HEK293T (cell line): Measurements from ENCODE around the gene MAD2L1BP.
A peak's percentile ranks its signal among the peaks of the same experiment; 100 is the strongest.

Experiments used
- CTCF ChIA-PET: fragments of 350-600 bp; formaldehyde crosslinking; extraction: SDS; loops from one replicate; lab custom pipeline; 2021; ENCODE audit warnings: antibody characterized with exemption, inconsistent platforms; lab: Yijun Ruan, JAX
- POLR2A ChIA-PET: fragments of 350-600 bp; formaldehyde crosslinking; extraction: SDS; loops from one replicate; lab custom pipeline; 2020; ENCODE audit warnings: antibody characterized with exemption, inconsistent platforms; lab: Yijun Ruan, JAX
- DNase-seq: peaks from one replicate; pipeline ENCODE4 v3.0.0; 2012; ENCODE audit warnings: mixed read lengths; ENCODE audit errors: extremely low spot score
- ARNT ChIP-seq: fragments of 450-650 bp; IDR thresholded peaks from 2 replicates; pipeline ENCODE4 v1.6.1; 2017; ENCODE audit warnings: mild to moderate bottlenecking
- BHLHE40 ChIP-seq: fragments of 450-650 bp; IDR thresholded peaks from 2 replicates; pipeline ENCODE4 v1.6.1; 2016; ENCODE audit warnings: mild to moderate bottlenecking, moderate library complexity, borderline replicate concordance
- CTBP1 ChIP-seq: fragments of 450-650 bp; IDR thresholded peaks from 2 replicates; pipeline ENCODE4 v1.6.1; 2016; ENCODE audit warnings: borderline replicate concordance
- ELF4 ChIP-seq: fragments of 450-650 bp; IDR thresholded peaks from 2 replicates; pipeline ENCODE4 v1.6.1; 2017; ENCODE audit warnings: antibody characterized with exemption
- FOXA1 ChIP-seq: fragments of 450-650 bp; IDR thresholded peaks from 2 replicates; pipeline ENCODE4 v1.6.1; 2016; ENCODE audit warnings: mild to moderate bottlenecking
- FOXK2 ChIP-seq: fragments of 450-650 bp; IDR thresholded peaks from 2 replicates; pipeline ENCODE4 v1.6.1; 2016; ENCODE audit warnings: mild to moderate bottlenecking
- FOXM1 ChIP-seq: fragments of 450-650 bp; IDR thresholded peaks from 2 replicates; pipeline ENCODE4 v1.6.1; 2017; ENCODE audit warnings: mild to moderate bottlenecking, borderline replicate concordance
- HDGF ChIP-seq: fragments of 450-650 bp; IDR thresholded peaks from 2 replicates; pipeline ENCODE4 v1.6.1; 2017; ENCODE audit warnings: antibody characterized with exemption, borderline replicate concordance
- L3MBTL2 ChIP-seq: fragments of 450-650 bp; conservative IDR thresholded peaks from 2 replicates; pipeline ENCODE4 v1.6.1; 2016; ENCODE audit warnings: mild to moderate bottlenecking
- LEF1 ChIP-seq: fragments of 450-650 bp; IDR thresholded peaks from 2 replicates; pipeline ENCODE4 v1.6.1; 2017; ENCODE audit warnings: mild to moderate bottlenecking, borderline replicate concordance
- NFRKB ChIP-seq: fragments of 450-650 bp; IDR thresholded peaks from 2 replicates; pipeline ENCODE4 v1.6.1; 2016; ENCODE audit warnings: mild to moderate bottlenecking, moderate library complexity
- PKNOX1 ChIP-seq: fragments of 450-650 bp; IDR thresholded peaks from 2 replicates; pipeline ENCODE4 v1.6.1; 2016
- SP1 ChIP-seq: fragments of 450-650 bp; IDR thresholded peaks from 2 replicates; pipeline ENCODE4 v1.6.1; 2017
- SUZ12 ChIP-seq: fragments of 450-650 bp; IDR thresholded peaks from 2 replicates; pipeline ENCODE4 v1.6.1; 2016; ENCODE audit warnings: mild to moderate bottlenecking
- TARDBP ChIP-seq: fragments of 450-650 bp; IDR thresholded peaks from 2 replicates; pipeline ENCODE4 v1.6.1; 2016
- ZNF384 ChIP-seq: fragments of 450-650 bp; IDR thresholded peaks from 2 replicates; pipeline ENCODE4 v1.6.1; 2016

Gene MAD2L1BP

GRCh38 chr6:43667245-43668150 is 31.9 kb downstream of the MAD2L1BP start:
- DNase-seq, result peak; percentile 86
- ChIA-PET CTCF (interaction anchor here (0.5 to 3.7 kb wide), 18 partner anchors 11 to 411 kb away, joined by 3 to 14 read pairs (median 3); partner anchors contain the start of genes RSPH9 and VEGFA), POLR2A (interaction anchor here (0.7 to 3.4 kb wide), 5 partner anchors 29 to 40 kb away, joined by 3 to 13 read pairs (median 4); partner anchors contain the start of genes GTPBP2 and MAD2L1BP)
- no peak for TF ChIP-seq LEF1
- TF ChIP-seq SP1, result no peak
- no peak for TF ChIP-seq CTBP1
- no peak for TF ChIP-seq ZNF384
- no peak for TF ChIP-seq FOXA1
- no peak for TF ChIP-seq TARDBP
- TF ChIP-seq L3MBTL2, result no peak
- no peak for TF ChIP-seq FOXK2
- TF ChIP-seq ELF4, result no peak
- TF ChIP-seq NFRKB, result no peak
- no peak for TF ChIP-seq PKNOX1

GRCh38 chr6:43668151-43669028 is 32.8 kb downstream of the MAD2L1BP start:
- CTCF ChIA-PET, result interaction anchor here (0.5 to 3.7 kb wide), 12 partner anchors 11 to 410 kb away, joined by 3 to 14 read pairs (median 3); partner anchors contain the start of gene VEGFA
- no peak for TF ChIP-seq ARNT
- TF ChIP-seq FOXM1, result no peak
- no peak for TF ChIP-seq SUZ12
- TF ChIP-seq BHLHE40, result no peak
- no peak for TF ChIP-seq LEF1
- no peak for TF ChIP-seq CTBP1
- TF ChIP-seq ZNF384, result no peak
- TF ChIP-seq NFRKB, result no peak
- DNase-seq, result peak; percentile 68
- POLR2A ChIA-PET, result interaction anchor here (0.7 to 3.4 kb wide), 4 partner anchors 28 to 41 kb away, joined by 3 to 13 read pairs (median 4); partner anchors contain the start of genes GTPBP2 and MAD2L1BP

GRCh38 chr6:43669050-43669921 is 33.6 kb downstream of the MAD2L1BP start:
- ChIA-PET POLR2A (interaction anchor here (1.0 to 3.4 kb wide), 3 partner anchors 34 to 40 kb away, joined by 4 to 13 read pairs (median 9); partner anchors contain the start of genes GTPBP2 and MAD2L1BP), CTCF (interaction anchor here (0.8 to 1.6 kb wide), 7 partner anchors 38 to 410 kb away, joined by 3 to 4 read pairs (median 3); partner anchors contain the start of gene VEGFA)
- no peak for DNase-seq
- TF ChIP-seq NFRKB (no peak), SP1 (no peak), BHLHE40 (no peak), FOXM1 (no peak), PKNOX1 (no peak), LEF1 (no peak), ARNT (no peak), ZNF384 (no peak), FOXK2 (no peak), L3MBTL2 (no peak), HDGF (no peak), FOXA1 (no peak), SUZ12 (no peak), ELF4 (no peak), CTBP1 (no peak), TARDBP (no peak)

GRCh38 chr6:43669922-43670622 is 34.4 kb downstream of the MAD2L1BP start:
- TF ChIP-seq HDGF (no peak), SP1 (no peak), CTBP1 (no peak), PKNOX1 (no peak), SUZ12 (no peak), NFRKB (no peak), ZNF384 (no peak), FOXM1 (no peak), LEF1 (no peak), L3MBTL2 (no peak), BHLHE40 (no peak), ARNT (no peak), FOXA1 (no peak)
- ChIA-PET CTCF (interaction anchor here (0.8 to 1.6 kb wide), 7 partner anchors 39 to 409 kb away, joined by 3 to 4 read pairs (median 3); partner anchors contain the start of gene VEGFA), POLR2A (interaction anchor here (1.0 to 2.3 kb wide), 3 partner anchors 26 to 41 kb away, joined by 3 to 9 read pairs (median 4); partner anchors contain the start of genes GTPBP2 and MAD2L1BP)
- no peak for DNase-seq
